ENCODE measurements around the gene ENAH. TPM values are rescaled to one million over a fixed set of nuclear protein-coding genes. Genes with fewer than 3 reads are reported as not detected.
"Not testable (repeated sequence)": the region's sequence is repeated elsewhere in the genome, so short reads cannot be mapped to it uniquely, and the experiment has no call there.

The ENAH gene
- total RNA-seq, 1 experiment from 2014 or later: 130 TPM

DNA sequence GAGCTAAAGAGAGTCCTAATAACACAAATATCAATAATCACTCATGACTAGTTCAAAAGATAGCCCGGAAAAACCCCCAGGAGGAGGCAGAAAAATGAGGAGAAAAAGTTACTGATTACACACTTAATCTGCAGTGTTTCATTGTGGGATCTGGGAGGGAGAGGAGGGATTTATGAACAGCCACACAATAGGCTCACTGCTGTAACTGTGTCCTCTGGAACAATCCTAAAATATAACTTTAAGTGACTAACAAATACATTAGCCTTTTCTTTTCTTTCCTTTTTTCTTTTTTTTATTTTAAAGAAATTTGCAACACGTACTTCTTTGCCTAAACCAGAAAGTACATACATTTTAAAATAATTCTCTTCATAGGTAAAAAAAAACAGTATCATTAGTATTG lies 118.8 kb downstream of the ENAH start:
- no peak for DNase-seq (ENCODE audit: extremely low read depth, low read depth)

DNA sequence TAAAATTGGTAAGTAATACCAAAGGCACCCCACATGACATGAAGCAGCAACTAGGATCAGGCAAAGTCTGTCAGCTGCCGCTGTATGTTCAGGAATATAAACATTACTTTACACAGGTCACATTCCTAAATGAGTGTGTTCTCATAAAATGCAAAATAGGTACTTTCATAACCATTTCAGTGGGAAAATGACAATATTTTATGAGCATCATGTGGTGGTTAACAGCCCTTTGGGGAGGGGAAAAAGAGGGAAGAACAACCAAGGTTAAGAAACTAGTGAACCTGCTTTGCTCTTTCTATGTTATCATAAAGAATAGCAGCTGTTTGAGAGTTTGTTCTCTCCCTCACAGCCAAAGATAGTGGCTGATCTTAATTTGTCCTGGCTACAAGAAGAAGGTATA lies 119.7 kb downstream of the ENAH start:
- no peak for DNase-seq (ENCODE audit: extremely low read depth, low read depth)

DNA sequence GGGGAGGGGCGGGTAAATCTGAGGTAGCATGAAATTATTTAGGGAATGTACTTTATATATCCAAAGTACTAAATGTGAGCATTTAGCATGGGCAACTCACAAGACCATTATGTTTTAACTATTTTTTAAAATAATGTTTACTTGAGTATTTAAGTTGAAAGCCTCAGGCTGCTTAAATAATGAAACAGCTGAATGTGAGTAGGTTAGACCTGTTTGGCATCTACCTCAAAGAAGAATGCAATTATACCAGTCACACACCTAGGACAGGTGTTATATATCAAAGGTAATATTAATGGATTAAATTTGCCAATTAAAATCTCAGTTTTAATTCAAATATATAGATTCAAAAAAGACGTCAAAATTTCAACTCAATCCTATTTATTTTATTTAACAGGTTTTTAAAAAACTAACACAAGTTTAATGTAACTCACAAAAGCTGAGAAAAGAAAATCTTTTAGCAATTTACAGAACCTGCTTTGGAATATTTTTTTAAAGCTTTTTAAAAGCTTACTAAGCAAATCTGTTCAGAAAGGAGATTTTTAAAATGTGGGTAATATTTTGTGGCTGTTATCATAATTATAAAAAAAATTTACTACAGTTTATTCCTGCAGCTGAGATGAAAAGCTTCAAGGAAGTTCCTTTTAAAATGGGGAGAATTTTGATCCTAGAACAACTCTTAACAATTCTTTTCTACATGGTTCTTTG lies 120.5 kb downstream of the ENAH start:
- DNase-seq (ENCODE audit: extremely low read depth, low read depth): no peak

DNA sequence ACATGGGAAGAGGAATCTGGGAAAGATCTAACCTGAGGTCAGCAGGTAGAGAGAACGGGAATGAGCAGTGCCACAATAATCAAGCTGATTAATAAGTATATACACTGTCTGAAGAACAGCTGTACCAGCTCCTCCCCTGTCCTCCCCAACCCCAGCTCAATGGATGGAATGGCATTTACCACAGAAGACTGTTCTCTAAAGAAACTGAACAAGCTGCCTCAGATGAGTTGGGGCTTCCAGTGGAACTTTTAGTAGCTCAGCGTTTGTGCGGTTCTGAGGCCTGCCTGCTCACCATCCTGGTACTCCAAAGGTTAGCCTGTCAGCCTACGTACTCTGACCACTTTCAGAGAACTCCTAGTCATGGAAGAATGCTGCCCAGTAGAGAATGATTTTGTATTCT lies 123.2 kb downstream of the ENAH start:
- DNase-seq (ENCODE audit: extremely low read depth, low read depth): no peak

DNA sequence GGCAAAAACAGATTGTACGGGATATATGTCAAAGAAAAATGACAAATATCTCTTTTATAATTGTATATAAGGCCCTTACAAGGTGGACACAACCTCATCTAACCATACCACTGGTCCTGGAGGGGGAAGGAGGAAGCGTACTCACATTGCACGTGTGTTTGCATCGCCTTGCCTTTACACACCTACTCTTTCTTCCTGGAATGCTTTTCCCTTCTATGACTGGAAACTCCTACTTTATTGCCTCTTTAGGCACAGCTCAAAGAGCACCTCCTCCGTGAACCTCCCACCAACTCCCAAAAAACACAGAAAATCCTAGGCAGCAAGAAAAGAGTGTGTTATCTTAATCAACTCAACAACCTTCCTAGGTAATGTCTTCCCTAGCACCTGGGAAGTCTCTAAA lies 125.3 kb downstream of the ENAH start:
- no peak for DNase-seq (ENCODE audit: extremely low read depth, low read depth)

DNA sequence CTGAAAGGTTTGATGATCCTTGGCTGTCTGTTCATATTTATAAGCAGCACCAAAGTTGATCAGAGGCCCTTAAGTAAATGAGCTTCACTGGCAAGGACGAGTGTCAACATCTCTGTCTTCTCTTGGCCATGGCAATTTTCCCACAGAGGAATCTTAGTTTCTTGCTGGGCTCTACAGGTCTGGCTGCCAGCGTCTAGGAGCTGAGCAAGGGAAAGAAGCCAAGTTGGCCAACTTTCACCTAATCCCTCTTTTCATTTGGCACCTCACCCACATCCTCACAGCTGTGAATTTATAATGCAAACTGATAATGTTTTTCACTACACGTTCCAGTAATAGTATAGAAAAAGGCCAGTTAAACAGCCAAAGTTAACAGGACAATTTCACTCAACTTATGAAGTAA lies 126.0 kb downstream of the ENAH start:
- DNase-seq (ENCODE audit: extremely low read depth, low read depth): no peak

DNA sequence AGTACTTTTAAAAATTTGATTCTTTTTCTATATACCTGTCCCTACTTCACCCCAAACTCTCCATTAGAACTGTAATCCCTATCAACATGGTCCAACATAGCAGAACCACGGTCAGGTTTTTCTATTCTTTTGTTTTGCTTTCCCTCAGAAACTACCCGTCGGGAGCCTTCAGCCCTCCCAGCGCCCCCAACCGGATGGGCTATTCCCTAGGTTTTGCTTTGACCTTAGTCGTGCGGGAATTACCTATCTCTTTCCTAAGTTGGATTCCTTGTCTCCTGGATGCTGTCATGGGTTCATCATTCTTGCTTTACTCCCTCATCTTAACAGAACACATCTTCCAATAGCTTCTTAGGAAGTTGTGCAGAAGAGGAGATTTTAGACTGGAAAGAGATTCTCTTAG lies 127.5 kb downstream of the ENAH start:
- DNase-seq (ENCODE audit: extremely low read depth, low read depth): no peak

DNA sequence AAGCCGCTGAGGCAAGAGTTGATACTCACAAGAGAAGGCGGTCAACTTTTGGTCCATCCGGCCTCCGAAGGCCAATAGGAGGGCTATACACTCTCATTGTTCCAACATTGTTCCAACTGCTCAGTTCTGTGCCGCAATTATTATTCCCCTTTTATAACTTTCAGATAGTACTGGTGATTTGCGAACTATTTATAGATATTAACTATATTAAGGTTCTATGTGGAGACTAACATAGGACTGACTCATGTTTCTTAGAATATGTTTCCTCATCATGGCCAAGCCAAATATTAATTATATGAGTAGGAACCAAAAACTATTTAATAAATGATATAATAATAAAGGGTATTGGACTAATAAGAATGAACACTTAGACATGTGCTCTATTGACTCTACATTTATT lies 128.4 kb downstream of the ENAH start:
- no peak for DNase-seq (ENCODE audit: extremely low read depth, low read depth)

DNA sequence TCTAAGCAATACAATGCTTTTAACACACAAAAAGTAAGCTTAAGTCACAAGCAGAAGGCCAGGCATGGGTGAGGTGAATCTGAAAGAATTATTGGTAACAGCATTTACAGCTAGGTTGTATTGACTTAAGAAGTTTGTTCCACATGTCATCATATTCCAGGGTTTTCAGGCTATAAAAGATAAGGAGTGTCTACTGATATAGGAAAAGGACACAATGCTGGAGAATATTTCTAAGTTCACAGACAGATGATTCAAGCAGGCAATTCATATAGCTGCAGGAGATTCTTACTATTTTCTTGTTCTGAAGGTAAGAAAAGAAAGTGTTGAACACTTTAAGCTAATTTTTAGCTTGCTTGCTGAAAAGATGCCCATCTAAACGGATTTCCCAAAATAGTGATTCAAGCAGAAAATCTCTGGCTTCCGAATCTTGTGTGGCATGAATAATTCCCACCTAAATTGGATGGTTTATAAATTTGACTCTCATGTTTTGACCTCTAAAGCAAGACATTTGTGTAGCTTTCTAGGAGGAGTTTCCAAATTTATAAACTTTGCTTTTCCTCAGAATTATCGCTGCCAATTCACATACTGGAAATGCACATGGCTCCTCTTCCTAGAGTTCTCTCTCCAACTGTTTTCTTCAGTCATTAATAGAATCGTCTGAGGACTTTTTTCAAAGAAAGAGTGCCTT lies 129.5 kb downstream of the ENAH start:
- DNase-seq (ENCODE audit: extremely low read depth, low read depth): no peak

DNA sequence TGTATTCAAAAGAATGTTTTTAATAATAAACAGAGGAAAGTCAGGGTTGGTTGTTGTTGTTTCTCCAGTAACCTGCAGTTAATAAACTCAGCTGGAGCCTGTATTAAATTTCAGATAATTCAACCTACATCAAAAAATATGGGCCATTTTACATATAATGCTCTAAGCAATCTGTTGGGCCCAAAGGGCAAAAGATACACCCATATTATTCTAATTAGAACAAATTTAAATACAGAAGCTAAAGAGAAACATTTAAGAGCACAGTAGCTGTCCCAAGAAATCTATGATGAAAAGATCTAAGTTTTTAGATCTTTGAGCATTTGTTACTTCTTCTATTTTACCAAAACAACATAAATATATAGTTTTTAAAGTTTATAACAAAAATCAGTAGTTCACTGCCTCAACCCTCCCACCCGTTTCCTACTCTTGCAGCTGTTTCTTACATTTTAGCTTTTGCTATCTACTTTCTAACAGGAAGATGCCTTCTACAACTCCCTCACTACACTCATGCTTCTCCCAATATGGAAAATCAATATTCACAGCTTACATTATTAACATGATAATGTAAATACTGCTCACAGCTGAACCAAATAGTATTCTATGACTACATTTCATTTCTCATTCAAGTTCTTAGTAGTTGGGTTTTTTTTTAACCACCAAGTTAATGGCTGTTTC lies 130.2 kb downstream of the ENAH start:
- DNase-seq (ENCODE audit: extremely low read depth, low read depth): no peak

DNA sequence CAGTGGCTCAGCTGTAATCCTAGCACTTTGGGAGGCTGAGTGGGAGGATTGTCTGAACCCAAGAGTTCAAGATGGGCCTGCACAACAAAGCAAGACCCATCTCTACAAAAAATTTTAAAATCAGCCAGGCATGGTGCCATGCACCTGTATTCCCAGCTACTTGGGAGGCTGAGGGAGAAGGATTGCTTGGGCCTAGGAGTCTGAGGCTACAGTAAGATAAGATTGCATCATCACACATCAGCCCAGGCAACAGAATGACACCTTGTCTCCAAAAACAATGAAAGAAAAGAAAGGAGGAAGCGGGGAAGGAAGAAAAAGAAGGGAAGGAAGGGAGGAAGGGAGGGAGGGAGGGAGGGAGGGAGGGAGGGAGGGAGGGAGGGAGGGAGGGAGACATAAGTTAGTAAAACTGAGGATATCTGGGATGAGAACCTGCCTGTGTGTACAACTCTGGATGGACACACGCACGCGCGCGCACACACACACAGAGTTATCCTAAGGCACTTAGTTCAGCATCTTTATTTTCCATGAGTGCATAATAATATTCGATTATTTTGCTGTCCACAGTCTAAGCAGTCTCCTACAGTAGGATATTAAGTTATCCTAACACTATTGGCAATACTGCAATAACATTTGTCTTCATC lies 132.2 kb downstream of the ENAH start:
- DNase-seq (ENCODE audit: extremely low read depth, low read depth): no peak

DNA sequence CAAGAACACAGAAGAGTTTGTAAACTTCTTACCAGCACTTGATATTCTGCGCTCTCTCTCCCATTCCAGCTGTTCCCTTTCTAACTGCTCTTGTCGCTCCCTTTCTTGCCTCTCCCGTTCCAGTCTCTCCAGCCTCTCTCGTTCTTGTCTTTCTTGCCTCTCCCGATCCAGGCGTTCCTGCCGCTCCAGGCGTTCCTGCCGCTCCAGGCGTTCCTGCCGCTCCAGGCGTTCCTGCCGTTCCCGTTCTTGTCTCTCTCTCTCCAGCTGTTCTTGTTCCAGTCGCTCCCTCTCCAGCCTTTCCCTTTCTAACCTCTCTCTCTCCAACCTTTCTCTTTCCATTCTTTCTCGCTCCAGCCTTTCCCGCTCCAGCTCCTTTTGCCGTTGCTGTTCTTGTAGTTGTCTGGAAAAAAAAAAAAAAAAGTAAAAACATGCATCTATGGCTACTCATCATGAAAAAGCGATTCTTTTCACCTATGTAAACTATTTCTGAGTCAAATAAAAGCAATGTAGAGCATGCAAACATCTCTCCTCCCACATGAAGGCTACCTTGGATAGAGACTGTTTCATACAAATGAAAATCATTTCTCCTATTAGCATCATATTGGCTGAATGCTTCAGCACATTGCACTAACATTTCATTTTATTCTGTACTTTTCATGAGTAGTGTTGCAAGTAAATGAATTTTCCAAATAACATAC lies 133.6 kb downstream of the ENAH start:
- no peak for DNase-seq (ENCODE audit: extremely low read depth, low read depth)

DNA sequence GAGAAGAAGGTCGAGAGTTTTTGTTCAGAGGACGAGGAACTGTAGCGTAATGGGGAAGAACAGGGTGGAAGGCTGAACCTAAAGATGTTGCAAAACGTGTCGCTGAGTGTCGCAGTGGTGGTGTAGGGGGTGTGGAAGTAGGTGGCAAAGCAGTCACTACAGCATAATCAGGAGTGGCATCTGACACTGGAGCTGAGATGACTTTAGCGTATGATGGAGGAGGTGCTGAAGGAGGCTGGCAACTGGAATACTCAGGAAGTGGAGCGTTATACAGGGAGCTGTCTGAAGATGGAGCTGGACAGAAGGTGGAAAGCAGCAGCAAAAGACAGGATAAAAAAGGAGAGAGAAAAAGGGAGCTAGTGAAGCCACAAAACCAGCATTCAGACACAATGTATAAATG lies 135.2 kb downstream of the ENAH start:
- no peak for DNase-seq (ENCODE audit: extremely low read depth, low read depth)

DNA sequence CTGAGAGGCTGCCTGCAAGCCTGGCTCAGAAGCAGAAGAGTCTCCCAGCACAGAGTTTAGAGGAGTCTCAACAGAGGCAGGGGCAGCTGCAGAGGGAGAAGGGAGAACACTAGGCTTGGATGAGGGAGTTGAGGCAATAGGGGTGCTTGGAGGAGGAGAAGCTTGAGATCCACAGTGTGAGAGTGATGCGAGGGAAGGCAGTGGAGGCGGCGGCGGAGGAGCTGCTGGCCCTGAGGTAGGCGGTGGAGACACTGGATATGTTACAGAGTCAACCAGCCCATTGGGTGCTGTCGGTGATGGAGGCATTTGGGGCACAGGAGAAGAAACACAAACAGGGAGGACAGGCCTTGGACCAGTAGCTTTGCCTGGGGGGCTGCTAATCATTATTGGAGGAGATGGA lies 135.7 kb downstream of the ENAH start:
- DNase-seq (ENCODE audit: extremely low read depth, low read depth): no peak

DNA sequence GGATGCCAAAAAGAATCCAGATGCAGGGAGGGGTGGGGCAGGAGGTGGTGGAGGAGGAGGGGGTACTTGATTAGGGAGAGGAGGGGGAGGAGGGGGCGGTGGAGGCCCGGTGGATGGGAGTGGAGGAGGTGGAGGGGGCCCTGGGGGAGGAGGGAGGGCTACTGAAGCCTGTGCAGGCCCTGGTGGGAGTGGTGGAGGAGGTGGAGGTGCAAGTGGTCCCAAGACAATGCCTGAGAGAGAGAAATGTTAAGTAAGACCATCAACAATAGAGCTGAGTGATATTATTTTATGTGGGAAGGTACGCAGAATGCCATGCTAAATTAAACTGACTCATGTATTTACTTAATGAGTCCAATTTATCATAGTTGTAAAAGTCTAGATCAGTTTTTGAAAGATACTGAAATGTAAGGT lies 138.2 kb downstream of the ENAH start:
- no peak for DNase-seq (ENCODE audit: extremely low read depth, low read depth)

DNA sequence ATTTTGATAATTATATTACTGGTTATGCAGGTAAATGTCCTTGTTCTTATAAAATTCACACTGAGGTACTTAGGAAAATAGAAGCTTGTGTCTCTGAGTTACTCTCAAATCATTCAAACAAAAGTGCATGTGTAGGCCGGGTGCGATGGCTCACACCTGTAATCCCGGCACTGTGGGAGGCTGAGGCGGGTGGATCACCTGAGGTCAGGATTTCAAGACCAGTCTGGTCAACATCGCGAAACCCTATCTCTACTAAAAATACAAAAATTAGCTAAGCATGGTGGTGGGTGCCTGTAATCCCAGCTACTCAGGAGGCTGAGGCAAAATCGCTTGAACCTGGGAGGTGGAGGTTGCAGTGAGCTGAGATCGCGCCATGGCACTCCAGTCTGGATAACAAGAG lies 139.3 kb downstream of the ENAH start:
- DNase-seq (ENCODE audit: extremely low read depth, low read depth): not testable (repeated sequence)

DNA sequence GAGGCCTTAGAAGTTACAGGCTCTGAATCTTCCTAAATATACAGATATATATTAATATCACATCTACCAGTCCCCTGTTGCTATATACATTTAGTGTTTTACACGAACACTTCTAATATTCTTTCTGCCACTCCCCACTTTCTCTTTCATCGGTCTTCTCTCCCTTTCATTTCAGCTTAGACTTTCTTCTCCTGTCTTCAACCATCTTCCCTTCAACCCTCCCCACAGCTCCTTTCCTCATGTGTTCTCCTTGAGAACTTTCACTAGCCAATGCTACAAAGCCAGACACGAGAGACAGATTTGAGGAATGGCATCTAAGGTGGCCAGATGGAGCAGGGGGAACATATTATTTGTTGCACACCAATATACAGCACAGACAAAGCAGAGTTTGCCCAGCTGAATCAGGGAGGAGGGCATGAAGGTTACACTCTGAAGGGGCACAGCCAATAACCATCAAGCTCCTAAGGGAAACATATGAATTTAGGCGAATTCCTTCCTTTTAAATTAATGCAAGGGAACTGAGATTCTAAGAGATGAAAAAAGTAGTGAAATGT lies 141.0 kb downstream of the ENAH start:
- DNase-seq (ENCODE audit: extremely low read depth, low read depth): no peak

DNA sequence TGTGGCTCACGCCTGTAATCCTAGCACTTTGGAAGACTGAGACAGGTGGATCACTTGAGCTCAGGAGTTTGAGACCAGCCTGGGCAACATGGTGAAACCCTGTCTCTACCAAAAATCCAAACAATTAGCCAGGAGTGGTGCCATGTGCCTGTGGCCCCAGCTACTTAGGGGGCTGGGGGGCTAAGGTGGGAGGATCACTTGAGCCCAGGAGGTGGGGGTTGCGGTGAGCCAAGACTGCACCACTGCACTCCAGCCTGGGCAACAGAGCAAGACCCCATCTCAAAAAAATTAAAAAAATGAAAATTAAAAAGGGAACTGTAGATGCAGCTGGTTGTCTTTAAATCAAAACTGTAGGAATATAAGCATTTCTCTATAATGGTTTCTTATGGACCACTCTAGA lies 142.2 kb downstream of the ENAH start:
- not testable (repeated sequence) for DNase-seq (ENCODE audit: extremely low read depth, low read depth)

DNA sequence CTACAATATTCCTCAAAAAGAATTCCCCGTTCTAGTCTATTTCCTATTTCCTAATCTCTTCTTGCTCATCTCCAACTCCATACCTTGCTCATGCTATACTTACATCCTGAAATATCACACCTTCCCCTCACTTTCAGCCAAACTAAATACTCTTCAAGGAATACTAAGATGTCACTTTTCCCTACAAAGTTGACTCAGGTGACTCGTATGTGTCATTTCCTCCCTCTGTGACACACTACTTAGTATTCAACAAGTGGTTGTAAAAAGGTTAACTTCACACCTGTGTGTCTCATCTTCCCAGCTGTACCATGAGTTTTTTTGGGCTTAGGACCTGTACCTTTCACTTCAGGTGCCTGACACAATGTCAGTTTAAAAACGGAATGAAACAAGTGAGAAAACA lies 143.2 kb downstream of the ENAH start:
- peak; percentile 47 for DNase-seq (ENCODE audit: extremely low read depth, low read depth)

DNA sequence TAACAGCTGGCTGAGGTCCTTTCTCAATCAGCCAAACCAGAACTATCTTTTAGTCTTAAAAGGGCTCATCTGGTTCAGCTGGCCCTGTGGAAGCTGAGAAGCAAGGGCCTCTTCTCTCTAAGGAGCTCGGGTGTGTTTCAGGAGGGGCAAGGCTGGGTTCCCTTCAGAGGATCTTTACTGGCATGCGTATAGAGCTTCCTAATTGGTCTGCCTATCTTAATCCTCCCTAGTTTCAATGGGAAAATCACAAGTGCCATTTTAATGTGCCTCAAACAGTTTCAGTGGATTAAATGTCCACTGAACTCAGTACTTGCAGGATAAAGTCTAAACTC lies 143.6 kb downstream of the ENAH start:
- no peak for DNase-seq (ENCODE audit: extremely low read depth, low read depth)
